RWPE1 (cell line): ENCODE data around the gene LDLRAP1.

Experiments used
- CTCF ChIA-PET: fragments of 350-600 bp; sonication (Branson Sonifier 250); formaldehyde crosslinking; extraction: SDS; loops from one replicate; lab custom pipeline; 2021; lab: Yijun Ruan, JAX
- POLR2A ChIA-PET: fragments of 400-600 bp; formaldehyde crosslinking; extraction: SDS; loops from one replicate; lab custom pipeline; 2020; ENCODE audit warnings: antibody characterized with exemption; ENCODE audit not compliant: low non-redundant PET; lab: Yijun Ruan, JAX
- DNase-seq: peaks from one replicate; pipeline ENCODE4 v3.0.0; 2012; ENCODE audit warnings: low spot score
- H3K27ac ChIP-seq: fragments of 450-650 bp; 2 replicates; pipeline ENCODE4 v1.5.1; 2017
- TF ChIP-seq, protein P1 (sequence below): fragments of 450-650 bp; conservative IDR thresholded peaks from 2 replicates; pipeline ENCODE4 v1.5.1; 2017; ENCODE audit warnings: low read depth, mild to moderate bottlenecking

Gene LDLRAP1

DNA sequence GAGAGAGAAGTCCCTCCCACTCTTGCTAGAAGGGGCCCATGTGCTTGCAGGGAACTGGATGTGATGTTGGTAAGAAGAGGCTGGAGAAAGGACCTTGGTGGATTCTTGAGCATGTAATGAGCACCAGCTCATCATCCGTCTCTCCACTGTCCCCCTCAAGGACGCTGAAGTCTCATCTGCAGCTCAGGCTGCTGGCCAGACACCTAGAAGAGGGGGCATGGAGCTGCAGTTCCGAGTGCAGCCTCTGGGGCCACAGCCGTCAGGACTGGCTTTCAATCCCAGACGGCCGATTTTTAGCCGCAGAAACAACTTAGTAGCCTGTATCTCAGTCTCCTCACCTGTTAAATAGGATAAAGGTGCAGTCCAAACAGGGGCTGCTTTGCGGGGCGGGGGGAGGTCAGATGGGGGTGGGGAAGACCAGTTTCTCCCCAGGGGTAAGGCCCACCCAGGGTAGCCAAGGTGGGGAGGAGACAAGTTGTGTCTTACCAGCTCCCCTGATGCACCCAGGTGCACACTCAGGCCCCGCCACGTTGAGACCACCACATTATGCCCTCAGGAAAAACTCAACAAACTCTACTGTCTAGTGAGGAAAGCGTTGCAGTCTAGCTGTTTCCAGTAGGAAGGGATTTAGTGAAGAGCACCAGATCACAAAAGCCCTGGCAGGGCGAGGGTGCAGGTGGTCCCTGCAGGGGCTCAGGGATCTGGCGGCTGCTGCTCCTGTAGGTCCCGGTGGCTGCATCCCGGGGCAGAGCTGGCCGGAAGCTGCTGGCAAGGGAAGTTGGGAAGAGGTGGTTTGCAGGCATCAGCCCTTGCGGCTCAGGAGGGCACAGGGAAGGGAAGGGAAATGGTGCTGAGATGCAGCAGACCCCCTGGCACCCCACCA lies 29.5 kb downstream of the LDLRAP1 start:
- peak; percentile 57 for DNase-seq
- ChIA-PET POLR2A (interaction anchor here (0.7 kb wide), 1 partner anchor 14 kb away, joined by 3 read pairs; no protein-coding TSS in a partner anchor), CTCF (interaction anchor here (0.5 to 1.3 kb wide), 13 partner anchors 9 to 337 kb away, joined by 3 to 7 read pairs (median 3); no protein-coding TSS in a partner anchor)
- TF ChIP-seq, protein P1, sequence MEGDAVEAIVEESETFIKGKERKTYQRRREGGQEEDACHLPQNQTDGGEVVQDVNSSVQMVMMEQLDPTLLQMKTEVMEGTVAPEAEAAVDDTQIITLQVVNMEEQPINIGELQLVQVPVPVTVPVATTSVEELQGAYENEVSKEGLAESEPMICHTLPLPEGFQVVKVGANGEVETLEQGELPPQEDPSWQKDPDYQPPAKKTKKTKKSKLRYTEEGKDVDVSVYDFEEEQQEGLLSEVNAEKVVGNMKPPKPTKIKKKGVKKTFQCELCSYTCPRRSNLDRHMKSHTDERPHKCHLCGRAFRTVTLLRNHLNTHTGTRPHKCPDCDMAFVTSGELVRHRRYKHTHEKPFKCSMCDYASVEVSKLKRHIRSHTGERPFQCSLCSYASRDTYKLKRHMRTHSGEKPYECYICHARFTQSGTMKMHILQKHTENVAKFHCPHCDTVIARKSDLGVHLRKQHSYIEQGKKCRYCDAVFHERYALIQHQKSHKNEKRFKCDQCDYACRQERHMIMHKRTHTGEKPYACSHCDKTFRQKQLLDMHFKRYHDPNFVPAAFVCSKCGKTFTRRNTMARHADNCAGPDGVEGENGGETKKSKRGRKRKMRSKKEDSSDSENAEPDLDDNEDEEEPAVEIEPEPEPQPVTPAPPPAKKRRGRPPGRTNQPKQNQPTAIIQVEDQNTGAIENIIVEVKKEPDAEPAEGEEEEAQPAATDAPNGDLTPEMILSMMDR = peak; percentile 68
- peak overlapping the region; percentile 42 for H3K27ac ChIP-seq

DNA sequence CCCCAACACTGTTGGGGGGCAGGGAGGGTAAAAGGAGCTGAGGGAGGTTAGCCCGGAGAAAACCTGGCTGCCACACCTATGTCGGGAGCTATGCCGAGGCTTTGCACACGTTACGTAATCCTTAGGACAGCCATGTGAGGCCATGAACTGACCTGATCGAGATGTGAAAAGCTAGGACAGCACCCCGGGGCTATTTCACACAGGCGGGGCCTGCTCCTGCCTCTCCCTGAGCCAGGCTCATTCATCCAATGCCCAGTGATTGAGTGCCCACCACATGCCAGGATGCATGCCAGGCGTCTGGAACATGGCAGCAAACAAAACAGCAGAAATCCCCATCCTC lies 30.2 kb downstream of the LDLRAP1 start:
- ChIA-PET CTCF (interaction anchor here (0.5 to 1.3 kb wide), 7 partner anchors 8 to 336 kb away, joined by 3 to 7 read pairs (median 3); no protein-coding TSS in a partner anchor), POLR2A (no interaction called here)
- peak; percentile 48 for DNase-seq
- TF ChIP-seq, protein P1 = no peak
- H3K27ac ChIP-seq = peak overlapping the region; percentile 42

DNA sequence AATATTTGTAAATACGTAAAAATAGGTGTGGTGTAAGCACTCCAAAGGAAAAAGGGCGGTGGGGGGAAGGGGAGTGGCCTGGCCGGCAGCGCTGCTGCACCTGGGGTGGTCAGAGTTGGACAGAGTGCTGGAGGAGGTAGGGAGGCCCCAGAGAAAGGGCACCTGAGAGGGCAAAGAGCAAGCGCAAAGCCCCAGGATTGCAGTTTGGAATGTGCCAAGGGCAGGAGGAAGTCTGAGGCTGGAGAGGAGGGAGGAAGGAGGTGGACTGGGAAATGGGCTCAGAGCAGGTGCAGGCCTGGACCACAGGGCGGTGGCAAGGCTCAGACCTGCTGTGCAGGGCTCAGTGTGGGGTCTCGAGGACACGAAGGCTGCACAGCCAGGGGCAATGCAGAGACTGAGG lies 30.6 kb downstream of the LDLRAP1 start:
- DNase-seq = no peak
- TF ChIP-seq, protein P1 = no peak
- POLR2A ChIA-PET = no interaction called here
- H3K27ac ChIP-seq = peak overlapping the region; percentile 42
- CTCF ChIA-PET = interaction anchor here (0.6 to 1.3 kb wide), 4 partner anchors 8 to 35 kb away, joined by 3 to 5 read pairs (median 4); no protein-coding TSS in a partner anchor

DNA sequence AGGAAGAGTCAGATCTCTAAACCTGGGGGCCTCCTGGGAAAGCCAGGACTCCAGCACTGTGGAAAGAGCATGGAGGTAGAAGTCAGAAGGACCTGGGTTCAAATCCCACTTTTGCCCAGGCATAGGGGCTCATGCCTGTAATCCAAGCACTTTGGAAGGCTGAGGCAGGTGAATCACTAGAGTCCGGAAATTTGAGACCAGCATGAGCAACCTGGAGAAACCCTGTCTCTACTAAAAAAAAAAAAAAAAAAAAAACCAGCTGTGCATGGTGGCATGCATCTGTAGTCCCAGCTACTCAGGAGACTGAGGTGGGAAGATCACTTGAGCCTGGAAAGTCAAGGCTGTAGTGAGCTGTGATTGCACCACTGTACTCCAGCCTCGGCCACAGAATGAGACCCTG lies 31.8 kb downstream of the LDLRAP1 start:
- CTCF ChIA-PET = no interaction called here

DNA sequence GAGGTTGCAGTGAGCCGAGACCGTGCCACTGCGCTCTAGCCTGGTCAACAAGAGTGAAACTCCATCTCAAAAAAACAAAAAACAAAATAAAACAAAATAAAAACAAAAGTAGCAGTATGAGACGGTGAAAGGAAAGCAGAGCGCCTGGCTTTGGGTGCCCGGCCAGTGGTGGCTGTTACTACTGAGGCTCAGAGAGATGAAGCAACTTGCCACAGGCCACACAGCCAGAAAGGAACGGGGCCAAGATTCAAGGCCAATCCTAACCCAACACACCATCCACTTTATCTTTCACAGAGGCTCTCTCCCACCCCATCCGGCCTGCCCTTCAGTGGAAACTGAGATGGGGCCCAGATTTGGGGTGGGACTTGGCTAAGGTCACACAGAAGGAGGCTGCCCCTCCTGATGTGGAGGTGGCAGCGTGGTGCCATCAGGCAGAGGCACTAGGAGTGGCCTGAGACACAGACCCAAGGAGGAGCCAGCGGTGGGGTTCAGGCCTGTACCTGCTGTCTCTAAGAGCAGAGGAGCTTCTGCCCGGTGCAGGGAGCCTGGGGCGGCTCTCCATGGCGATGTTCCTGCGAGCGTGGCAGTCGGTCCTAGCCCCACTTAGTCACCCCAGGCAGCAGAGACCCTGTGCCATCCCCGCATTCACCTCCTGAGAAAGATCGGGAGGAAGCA lies 33.2 kb downstream of the LDLRAP1 start:
- POLR2A ChIA-PET = no interaction called here
- DNase-seq = no peak
- H3K27ac ChIP-seq = no peak overlapping the region
- CTCF ChIA-PET = interaction anchor here (0.6 to 0.7 kb wide), 2 partner anchors 27 to 205 kb away, joined by 3 to 5 read pairs; no protein-coding TSS in a partner anchor
- TF ChIP-seq, protein P1 = no peak

More for the DNA sequence above, 31.8 kb downstream of the LDLRAP1 start:
- no peak overlapping the region for H3K27ac ChIP-seq
- TF ChIP-seq, protein P1 = no peak
- DNase-seq = no peak
- POLR2A ChIA-PET = no interaction called here
